Gastroesophageal sphincter (tissue), 4 donors: ENCODE measurements around the gene TUBB4B. TPM values are rescaled to one million over a fixed set of nuclear protein-coding genes. Genes with fewer than 3 reads are reported as not detected.

Experiments
- ATAC-seq: fragments of 150-250 bp; one replicate; pipeline ENCODE4 v1.9.1; 2016; ENCODE audit warnings: mild to moderate bottlenecking, moderate library complexity
- H3K27ac ChIP-seq, 4 donors: fragments of 200-600 bp; sonication (generic) in 3 of 4; 1 replicate in 3 of 4; 2 replicates in 1 of 4; pipeline ENCODE4 v1.5.1; 2016 to 2019
- H3K27me3 ChIP-seq: fragments of 200-600 bp; sonication (generic); one replicate; pipeline ENCODE4 v1.5.1; 2019
- H3K36me3 ChIP-seq, 2 donors: fragments of 200-600 bp; sonication (generic); one replicate each; pipeline ENCODE4 v1.5.1; 2019; ENCODE audit warnings: control low read depth in 1 of 2
- H3K4me1 ChIP-seq, 3 donors: fragments of 200-600 bp; sonication (generic); 1 replicate in 2 of 3; 2 replicates in 1 of 3; pipeline ENCODE4 v1.5.1; 2016 to 2019; ENCODE audit warnings: control low read depth in 2 of 3
- H3K4me3 ChIP-seq, 2 donors: fragments of 200-600 bp; sonication (generic); one replicate each; pipeline ENCODE4 v1.5.1; 2019; ENCODE audit warnings: mild to moderate bottlenecking in 1 of 2, moderate library complexity in 1 of 2
- H3K9me3 ChIP-seq, 3 donors: fragments of 200-600 bp; sonication (generic); one replicate each; pipeline ENCODE4 v1.5.1; 2017 to 2019; ENCODE audit warnings: control low read depth in 2 of 3
- CTCF ChIP-seq, 4 experiments: fragments of 200-600 bp in 2 of 4; fragments of 450-650 bp in 2 of 4; sonication (generic) in 1 of 4; IDR thresholded peaks; one replicate each; pipeline ENCODE4 v1.5.1; 2017 to 2019; ENCODE audit warnings: antibody characterized with exemption in 4 of 4, mild to moderate bottlenecking in 2 of 4, moderate library complexity in 2 of 4
- EP300 ChIP-seq: sonication (generic); formaldehyde crosslinking; IDR thresholded peaks from one replicate; pipeline ENCODE4 v1.6.1; 2017; ENCODE audit warnings: antibody characterized with exemption, mild to moderate bottlenecking
- POLR2A ChIP-seq, 2 donors: fragments of 450-650 bp; IDR thresholded peaks; one replicate each; pipeline ENCODE4 v1.6.1; 2017; ENCODE audit warnings: antibody characterized with exemption in 2 of 2, mild to moderate bottlenecking in 2 of 2, moderate library complexity in 1 of 2
- POLR2AphosphoS5 ChIP-seq: sonication (generic); formaldehyde crosslinking; IDR thresholded peaks from one replicate; pipeline ENCODE4 v1.6.1; 2017; ENCODE audit warnings: antibody characterized with exemption
- WGBS, 2 donors: methylation state at CpG; one replicate each; pipeline ENCODE4 v1.1.5; 2018; ENCODE audit warnings: low coverage in 1 of 2; 5-methylcytosine and 5-hydroxymethylcytosine counted together
- total RNA-seq, 4 donors: library from RNA; depleted of rRNA; stranded (reverse); fragments of >200 nt; gene quantifications; one replicate each; pipeline ENCODE4 v1.1.0, GENCODE V29; 2016

The TUBB4B gene
- total RNA-seq, 4 donors from 2014 or later, result 220 to 488 (median 265) TPM

- Histone ChIP-seq H3K36me3 (no peaks in the 10 kb centered on the region), H3K9me3 (no peaks in the 10 kb centered on the region), H3K4me3 (no peak overlapping the region), H3K27ac (no peak overlapping the region), H3K4me1 (peaks cover 0 to 48% (median 29%) of the 10 kb centered on the region in 3 donors), H3K27me3 (peaks cover 51% of the 10 kb centered on the region)
- no peak for TF ChIP-seq CTCF (IDR thresholded peaks at IDR 0.05)
- no peak for TF ChIP-seq POLR2A (IDR thresholded peaks at IDR 0.05)
- no peak for TF ChIP-seq EP300
- no peak for TF ChIP-seq POLR2AphosphoS5
- no peak for ATAC-seq
- WGBS, 2 donors, result 55 to 64% methylated on average over 3 to 4 of the region's 18 CpGs
These were observed 6.2 kb upstream of the TUBB4B start for GRCh38 chr9:137234758-137235423.

- ATAC-seq, result no peak
- Histone ChIP-seq H3K9me3 (no peaks in the 10 kb centered on the region), H3K27me3 (peaks cover 43% of the 10 kb centered on the region), H3K36me3 (no peaks in the 10 kb centered on the region), H3K4me1 (peaks cover 0 to 54% (median 29%) of the 10 kb centered on the region in 3 donors), H3K4me3 (peak overlapping the region; percentile 15 to 44), H3K27ac (peak overlapping the region in 1 of 4 donors; percentile 38)
- TF ChIP-seq EP300 (no peak), CTCF (IDR thresholded peaks at IDR 0.05) (no peak), POLR2A (IDR thresholded peaks at IDR 0.05) (no peak), POLR2AphosphoS5 (no peak)
- WGBS, 2 donors, result 49% methylated on average over 2 of the region's 35 CpGs; no CpG with 5 or more reads in 1 of the 2 donors
These were observed 5.5 kb upstream of the TUBB4B start for GRCh38 chr9:137235424-137236237.

- Histone ChIP-seq H3K4me1 (peaks cover 0 to 54% (median 29%) of the 10 kb centered on the region in 3 donors), H3K4me3 (peak overlapping the region; percentile 15 to 44), H3K27me3 (peaks cover 36% of the 10 kb centered on the region), H3K36me3 (no peaks in the 10 kb centered on the region), H3K27ac (peak overlapping the region in 1 of 4 donors; percentile 38), H3K9me3 (no peaks in the 10 kb centered on the region)
- no peak for TF ChIP-seq EP300
- TF ChIP-seq CTCF (IDR thresholded peaks at IDR 0.05), result peak in 3 of 4 experiments; percentile 99 to 100 (median 99)
- peak; percentile 36 for TF ChIP-seq POLR2AphosphoS5
- no peak for TF ChIP-seq POLR2A (IDR thresholded peaks at IDR 0.05)
- ATAC-seq, result peak; percentile 11
- WGBS, 2 donors, result 0% methylated on average over 5 of the region's 31 CpGs; no CpG with 5 or more reads in 1 of the 2 donors
These were observed 4.7 kb upstream of the TUBB4B start for GRCh38 chr9:137236238-137236935.

GRCh38 chr9:137236936-137237421, 4.1 kb upstream of the TUBB4B start:
- ATAC-seq, result no peak
- Histone ChIP-seq H3K27ac (peak overlapping the region in 2 of 4 donors; percentile 6 to 38), H3K27me3 (peaks cover 30% of the 10 kb centered on the region), H3K9me3 (no peaks in the 10 kb centered on the region), H3K4me1 (peaks cover 0 to 58% (median 29%) of the 10 kb centered on the region in 3 donors), H3K4me3 (no peak overlapping the region), H3K36me3 (peaks cover 0 to 1% of the 10 kb centered on the region in 2 donors)
- WGBS, 2 donors, result 57% methylated on average over 1 of the region's 11 CpGs; no CpG with 5 or more reads in 1 of the 2 donors
- TF ChIP-seq EP300 (no peak), POLR2AphosphoS5 (no peak), CTCF (IDR thresholded peaks at IDR 0.05) (no peak), POLR2A (IDR thresholded peaks at IDR 0.05) (no peak)
